CD14-positive monocyte (primary cell): ENCODE data around the gene RAPGEF2. TPM values are rescaled to one million over a fixed set of nuclear protein-coding genes. Genes with fewer than 3 reads are reported as not detected.

Experiments used
- DNase-seq, 3 donors: peaks; one replicate each; pipeline ENCODE4 v3.0.0-alpha.2; 2011 to 2022
- H2AFZ ChIP-seq: 2 replicates; pipeline ENCODE4 v1.6.0; 2012; ENCODE audit warnings: mild to moderate bottlenecking, low read depth, low read length, inconsistent platforms; ENCODE audit not compliant: insufficient read depth, poor library complexity, severe bottlenecking
- H3K27ac ChIP-seq, 2 donors: 1 replicate in 1 of 2; 2 replicates in 1 of 2; pipeline ENCODE4 v1.5.1; 2012 to 2013; ENCODE audit warnings: low read length in 2 of 2, control low read depth in 1 of 2, inconsistent platforms in 1 of 2, low read depth in 1 of 2, mild to moderate bottlenecking in 1 of 2
- H3K27me3 ChIP-seq, 2 donors: one replicate each; pipeline versions ENCODE4 v1.6.0 to v1.6.1; 2011 to 2013; ENCODE audit warnings: low read length in 2 of 2; ENCODE audit not compliant: control insufficient read depth in 2 of 2, insufficient read depth in 2 of 2
- H3K36me3 ChIP-seq, 2 donors: replicated peaks in 1 of 2; 1 replicate in 1 of 2; 2 replicates in 1 of 2; pipeline versions ENCODE4 v1.5.1 to v1.6.1; 2012 to 2013; ENCODE audit warnings: low read length in 2 of 2, control low read depth in 1 of 2, inconsistent platforms in 1 of 2, mild to moderate bottlenecking in 1 of 2; ENCODE audit not compliant: insufficient read depth in 2 of 2, control insufficient read depth in 1 of 2
- H3K4me1 ChIP-seq, 2 donors: 1 replicate in 1 of 2; 2 replicates in 1 of 2; pipeline versions ENCODE4 v1.5.1 to v1.6.1; 2012 to 2013; ENCODE audit warnings: low read length in 2 of 2, control low read depth in 1 of 2, inconsistent platforms in 1 of 2, mild to moderate bottlenecking in 1 of 2, moderate library complexity in 1 of 2; ENCODE audit not compliant: insufficient read depth in 2 of 2, control insufficient read depth in 1 of 2
- H3K4me2 ChIP-seq: replicated peaks from 2 replicates; pipeline ENCODE3; 2012; ENCODE audit warnings: low read length, moderate library complexity, mild to moderate bottlenecking; ENCODE audit not compliant: poor library complexity, severe bottlenecking; ENCODE audit errors: extremely low read depth
- H3K4me3 ChIP-seq, 3 experiments: fragments of 200-600 bp in 1 of 3; sonication (generic) in 1 of 3; replicated peaks in 1 of 3; 1 replicate in 2 of 3; 2 replicates in 1 of 3; pipeline ENCODE4 v1.5.1; 2011 to 2013; ENCODE audit warnings: low read length in 3 of 3, mild to moderate bottlenecking in 3 of 3, control low read depth in 2 of 3, low read depth in 2 of 3, inconsistent platforms in 1 of 3, moderate library complexity in 1 of 3
- H3K79me2 ChIP-seq: 2 replicates; pipeline ENCODE4 v1.6.0; 2012; ENCODE audit warnings: mild to moderate bottlenecking, control low read depth, inconsistent platforms, low read length, moderate library complexity; ENCODE audit not compliant: insufficient read depth
- H3K9ac ChIP-seq: 2 replicates; pipeline ENCODE4 v1.6.0; 2017; ENCODE audit warnings: low read length, mild to moderate bottlenecking; ENCODE audit not compliant: insufficient read depth, poor library complexity, severe bottlenecking
- H3K9me3 ChIP-seq, 2 donors: replicated peaks in 1 of 2; 1 replicate in 1 of 2; 2 replicates in 1 of 2; pipeline versions ENCODE4 v1.5.1 to v1.6.1; 2012 to 2013; ENCODE audit warnings: low read length in 2 of 2, control low read depth in 1 of 2; ENCODE audit not compliant: control insufficient read depth in 1 of 2, insufficient read depth in 1 of 2
- H4K20me1 ChIP-seq: 2 replicates; pipeline ENCODE4 v1.6.0; 2012; ENCODE audit warnings: mild to moderate bottlenecking, low read length, control low read depth, moderate library complexity; ENCODE audit not compliant: insufficient read depth
- H3K27ac Mint-ChIP-seq, 7 donors: one replicate each; pipeline ENCODE4 v1.8.0; 2020; ENCODE audit warnings: mild to moderate bottlenecking in 7 of 7, mixed read lengths in 7 of 7, moderate library complexity in 6 of 7, inconsistent platforms in 2 of 7
- H3K27me3 Mint-ChIP-seq, 3 donors: one replicate each; pipeline ENCODE4 v1.8.0; 2021 to 2022; ENCODE audit warnings: low read depth in 3 of 3, mild to moderate bottlenecking in 3 of 3, mixed read lengths in 3 of 3, moderate library complexity in 3 of 3, inconsistent platforms in 1 of 3
- H3K36me3 Mint-ChIP-seq, 2 donors: one replicate each; pipeline ENCODE4 v1.8.0; 2020; ENCODE audit warnings: mixed read lengths in 2 of 2, inconsistent platforms in 1 of 2, mild to moderate bottlenecking in 1 of 2
- H3K4me1 Mint-ChIP-seq: one replicate; pipeline ENCODE4 v1.8.0; 2020; ENCODE audit warnings: mild to moderate bottlenecking, mixed read lengths
- H3K4me3 Mint-ChIP-seq, 2 donors: one replicate each; pipeline ENCODE4 v1.8.0; 2020; ENCODE audit warnings: mild to moderate bottlenecking in 2 of 2, mixed read lengths in 2 of 2, moderate library complexity in 1 of 2
- H3K9me3 Mint-ChIP-seq, 7 donors: one replicate each; pipeline ENCODE4 v1.8.0; 2020 to 2022; ENCODE audit warnings: mixed read lengths in 7 of 7, mild to moderate bottlenecking in 6 of 7, moderate library complexity in 6 of 7, inconsistent platforms in 2 of 7
- WGBS: methylation state at CpG from one replicate; pipeline ENCODE4 v1.1.5; 2013; ENCODE audit warnings: missing lambda C conversion rate; ENCODE audit not compliant: insufficient coverage; 5-methylcytosine and 5-hydroxymethylcytosine counted together
- intact Hi-C, 2 donors: fragments of 100-400 bp; cut with micrococcal nuclease; formaldehyde crosslinking; loops; one replicate each; pipeline versions ENCODE4 v1.15.0 to v1.15.1; 2023
- polyA plus RNA-seq, 3 donors: library from polyadenylated mRNA; depleted of rRNA in 1 of 3; unstranded in 2 of 3; stranded (reverse) in 1 of 3; fragments of 300-500 nt in 2 of 3; fragments of >200 nt in 1 of 3; fragmentation: Illumina TruSeq in 2 of 3; gene quantifications; 1 replicate in 2 of 3; 2 replicates in 1 of 3; pipeline ENCODE4 v1.2.3, GENCODE V29; 2012 to 2021
- TF ChIP-seq, protein P1 (sequence below): fragments of 200-600 bp; IDR thresholded peaks from one replicate; pipeline ENCODE4 v1.8.0; 2022; ENCODE audit warnings: antibody characterized with exemption, mild to moderate bottlenecking

The RAPGEF2 gene
- polyA plus RNA-seq, 3 donors: 1.5 to 29.8 (median 2.0) TPM

DNA sequence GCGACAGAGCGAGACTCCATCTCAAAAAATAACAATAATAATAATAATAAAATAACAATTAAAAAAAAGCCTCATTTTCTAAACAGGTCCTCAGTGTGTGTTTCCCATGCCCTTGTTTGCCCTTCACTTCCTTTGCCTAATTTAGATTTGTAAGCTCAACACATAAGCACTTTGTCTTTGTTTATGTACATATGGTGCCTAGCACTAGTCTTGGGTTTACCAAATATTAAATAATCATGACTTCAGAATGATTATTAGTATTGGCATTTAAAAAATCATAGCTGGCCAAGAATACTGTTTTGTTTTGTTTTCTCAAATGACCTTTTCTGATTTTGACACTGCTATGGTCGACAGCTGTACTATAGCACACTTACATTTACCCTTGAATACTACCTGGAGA is 6.4 kb upstream of the RAPGEF2 start:
- TF ChIP-seq, protein P1, sequence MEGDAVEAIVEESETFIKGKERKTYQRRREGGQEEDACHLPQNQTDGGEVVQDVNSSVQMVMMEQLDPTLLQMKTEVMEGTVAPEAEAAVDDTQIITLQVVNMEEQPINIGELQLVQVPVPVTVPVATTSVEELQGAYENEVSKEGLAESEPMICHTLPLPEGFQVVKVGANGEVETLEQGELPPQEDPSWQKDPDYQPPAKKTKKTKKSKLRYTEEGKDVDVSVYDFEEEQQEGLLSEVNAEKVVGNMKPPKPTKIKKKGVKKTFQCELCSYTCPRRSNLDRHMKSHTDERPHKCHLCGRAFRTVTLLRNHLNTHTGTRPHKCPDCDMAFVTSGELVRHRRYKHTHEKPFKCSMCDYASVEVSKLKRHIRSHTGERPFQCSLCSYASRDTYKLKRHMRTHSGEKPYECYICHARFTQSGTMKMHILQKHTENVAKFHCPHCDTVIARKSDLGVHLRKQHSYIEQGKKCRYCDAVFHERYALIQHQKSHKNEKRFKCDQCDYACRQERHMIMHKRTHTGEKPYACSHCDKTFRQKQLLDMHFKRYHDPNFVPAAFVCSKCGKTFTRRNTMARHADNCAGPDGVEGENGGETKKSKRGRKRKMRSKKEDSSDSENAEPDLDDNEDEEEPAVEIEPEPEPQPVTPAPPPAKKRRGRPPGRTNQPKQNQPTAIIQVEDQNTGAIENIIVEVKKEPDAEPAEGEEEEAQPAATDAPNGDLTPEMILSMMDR: no peak
- H3K4me3 Mint-ChIP-seq: no peak overlapping the region
- Histone ChIP-seq H3K9me3 (no peaks in the 10 kb centered on the region), H3K4me1 (no peaks in the 10 kb centered on the region), H2AFZ (no peak overlapping the region), H3K4me2 (no peak overlapping the region), H3K4me3 (no peak overlapping the region), H3K36me3 (no peaks in the 10 kb centered on the region), H3K27me3 (peaks cover 4 to 9% of the 10 kb centered on the region in 2 donors), H4K20me1 (no peaks in the 10 kb centered on the region), H3K79me2 (no peaks in the 10 kb centered on the region), H3K9ac (no peak overlapping the region), H3K27ac (no peak overlapping the region)
- peaks cover 2% of the 10 kb centered on the region for H3K4me1 Mint-ChIP-seq
- H3K9me3 Mint-ChIP-seq: no peaks in the 10 kb centered on the region
- no CpG with 5 or more reads among the region's 3 CpGs for WGBS
- H3K36me3 Mint-ChIP-seq: no peaks in the 10 kb centered on the region
- peaks cover 7 to 11% (median 9%) of the 10 kb centered on the region in 3 donors for H3K27me3 Mint-ChIP-seq
- intact Hi-C loops: no loop called here
- no peak for DNase-seq
- H3K27ac Mint-ChIP-seq: no peak overlapping the region

DNA sequence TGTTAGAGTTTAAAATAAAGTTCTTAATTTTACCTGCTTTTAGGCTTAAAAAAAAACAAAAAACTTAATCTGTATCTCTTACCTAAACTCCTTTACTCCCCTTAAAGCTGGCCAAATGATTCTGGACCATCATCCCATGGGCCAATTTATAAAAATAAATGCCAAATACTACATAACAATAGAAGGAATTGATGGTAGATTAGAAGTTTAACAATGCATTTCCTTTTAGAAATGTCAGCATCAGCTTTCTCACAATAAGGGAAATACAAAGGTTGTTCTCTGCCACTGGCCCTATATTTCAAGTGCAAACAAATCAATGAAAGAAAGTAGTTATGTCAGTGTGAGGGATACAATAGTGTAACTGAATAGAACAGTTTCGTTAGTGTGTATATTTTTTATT is 5.7 kb upstream of the RAPGEF2 start:
- no peak for DNase-seq
- peaks cover 13 to 18% (median 16%) of the 10 kb centered on the region in 3 donors for H3K27me3 Mint-ChIP-seq
- H3K36me3 ChIP-seq: no peaks in the 10 kb centered on the region
- peaks cover 5% of the 10 kb centered on the region for H3K4me1 Mint-ChIP-seq
- H3K27me3 ChIP-seq: peaks cover 9 to 15% of the 10 kb centered on the region in 2 donors
- H3K4me2 ChIP-seq: no peak overlapping the region
- TF ChIP-seq, protein P1: no peak
- intact Hi-C loops: no loop called here
- H3K27ac ChIP-seq: no peak overlapping the region
- H3K36me3 Mint-ChIP-seq: peaks cover 0 to 4% of the 10 kb centered on the region in 2 donors
- H3K9me3 ChIP-seq: no peaks in the 10 kb centered on the region
- H3K27ac Mint-ChIP-seq: no peak overlapping the region
- peaks cover 1 to 3% of the 10 kb centered on the region in 2 donors for H3K4me1 ChIP-seq
- no peaks in the 10 kb centered on the region for H3K79me2 ChIP-seq
- no CpG with 5 or more reads among the region's 1 CpG for WGBS
- no peaks in the 10 kb centered on the region for H3K9me3 Mint-ChIP-seq
- no peak overlapping the region for H3K4me3 Mint-ChIP-seq
- H3K9ac ChIP-seq: no peak overlapping the region
- no peak overlapping the region for H2AFZ ChIP-seq
- H3K4me3 ChIP-seq: no peak overlapping the region
- no peaks in the 10 kb centered on the region for H4K20me1 ChIP-seq
